ENCODE results near the gene DENND6B. TPM values are rescaled to one million over a fixed set of nuclear protein-coding genes. Genes with fewer than 3 reads are reported as not detected.

The DENND6B gene
- total RNA-seq, 1 experiment from 2014 or later = 3.5 TPM

DNA sequence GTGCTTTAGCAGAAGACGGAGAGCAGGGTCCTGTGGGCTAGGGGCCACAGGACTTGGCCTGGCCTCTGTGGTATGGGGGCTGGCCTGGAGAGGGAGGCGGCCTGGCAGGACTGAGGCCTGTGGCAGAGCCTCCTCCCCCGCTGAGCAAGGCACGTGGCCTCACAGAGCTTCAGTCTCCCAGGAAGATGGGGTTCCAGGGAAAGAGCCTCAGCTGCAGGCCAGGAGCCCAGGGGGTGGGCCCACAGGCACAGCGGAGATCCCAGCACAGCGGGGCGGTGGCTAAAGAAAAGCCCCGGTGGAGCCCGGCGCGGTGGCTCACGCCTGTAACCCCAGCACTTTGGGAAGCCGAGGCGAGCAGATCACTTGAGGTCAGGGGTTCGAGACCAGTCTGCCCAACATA, 67.5 kb downstream of the DENND6B start:
- no peak for DNase-seq (ENCODE audit: low read depth)

Other genes with a start within 250 kb of the DENND6B start
- gene MLC1, start 241.6 kb downstream of the DENND6B start, total RNA-seq (2014; rRNA removed) = not detected in 2 replicates
- gene MOV10L1, start 237.0 kb downstream of the DENND6B start, total RNA-seq (2014; rRNA removed) = 0.23 and 0.32 TPM in 2 replicates
- 0.17 TPM in 1 of 2 replicates, not detected in the other for gene PANX2, start 156.3 kb downstream of the DENND6B start, total RNA-seq (2014; rRNA removed)
- 26.3 and 31.5 TPM in 2 replicates for gene TRABD, start 141.1 kb downstream of the DENND6B start, total RNA-seq (2014; rRNA removed)
- 27.2 and 36.7 TPM in 2 replicates for gene SELENOO, start 126.0 kb downstream of the DENND6B start, total RNA-seq (2014; rRNA removed)
- gene TUBGCP6, start 82.0 kb downstream of the DENND6B start, total RNA-seq (2014; rRNA removed) = 29.8 and 34.6 TPM in 2 replicates
- 28.2 and 29.1 TPM in 2 replicates for gene HDAC10, start 75.7 kb downstream of the DENND6B start, total RNA-seq (2014; rRNA removed)
- gene MAPK12, start 65.3 kb downstream of the DENND6B start, total RNA-seq (2014; rRNA removed) = 31.2 and 33.8 TPM in 2 replicates
- 7.6 and 8.3 TPM in 2 replicates for gene MAPK11, start 56.6 kb downstream of the DENND6B start, total RNA-seq (2014; rRNA removed)
- 140 and 148 TPM in 2 replicates for gene PLXNB2, start 19.4 kb downstream of the DENND6B start, total RNA-seq (2014; rRNA removed)
- 62.8 and 64.2 TPM in 2 replicates for gene PPP6R2, start 16.3 kb upstream of the DENND6B start, total RNA-seq (2014; rRNA removed)
- gene SBF1, start 148.0 kb upstream of the DENND6B start, total RNA-seq (2014; rRNA removed) = 69.2 and 76.2 TPM in 2 replicates
- gene ADM2, start 154.5 kb upstream of the DENND6B start, total RNA-seq (2014; rRNA removed) = not detected in 2 replicates
- gene MIOX, start 159.8 kb upstream of the DENND6B start, total RNA-seq (2014; rRNA removed) = not detected in 2 replicates
- gene LMF2, start 180.7 kb upstream of the DENND6B start, total RNA-seq (2014; rRNA removed) = 87.5 and 98.3 TPM in 2 replicates
- gene NCAPH2, start 181.2 kb upstream of the DENND6B start, total RNA-seq (2014; rRNA removed) = 72.1 and 75.2 TPM in 2 replicates
- 7.4 and 7.7 TPM in 2 replicates for gene SCO2, start 198.6 kb upstream of the DENND6B start, total RNA-seq (2014; rRNA removed)
- 3.6 and 4.3 TPM in 2 replicates for gene TYMP, start 203.0 kb upstream of the DENND6B start, total RNA-seq (2014; rRNA removed)
- gene KLHDC7B, start 218.9 kb upstream of the DENND6B start, total RNA-seq (2014; rRNA removed) = not detected in 2 replicates
- gene SYCE3, start 235.9 kb upstream of the DENND6B start, total RNA-seq (2014; rRNA removed) = not detected in 2 replicates

Data from LHCN-M2 (cell line).